A673 (cell line): ENCODE results near the gene ERMAP.

ENCODE experiments used
- CTCF ChIP-seq: fragments of 300-800, 200-600 bp; sonication (generic); conservative IDR thresholded peaks from 2 replicates; pipeline ENCODE4 v1.5.1; 2017; ENCODE audit warnings: low read depth, mild to moderate bottlenecking, antibody characterized with exemption, low read length, moderate library complexity, mixed read lengths
- EZH2 ChIP-seq: fragments of 200-600 bp; sonication (generic); IDR thresholded peaks from 2 replicates; pipeline ENCODE4 v1.6.1; 2017; ENCODE audit warnings: borderline replicate concordance, low read depth, mild to moderate bottlenecking, mixed read lengths, antibody characterized with exemption, low read length; ENCODE audit not compliant: poor library complexity, severe bottlenecking

GRCh38 chr1:42797979-42798378 lies 18.9 kb upstream of the ERMAP start:
- TF ChIP-seq CTCF (no peak), EZH2 (no peak)
